ENCODE data around the gene CCDC83. TPM values are rescaled to one million over a fixed set of nuclear protein-coding genes. Genes with fewer than 3 reads are reported as not detected.

The CCDC83 gene
- total RNA-seq, 1 experiment from 2014 or later: not detected

GRCh38 chr11:85947431-85948272, 92.5 kb downstream of the CCDC83 start:
- CTCF ChIA-PET: no interaction called here
- TF ChIP-seq CTCF (conservative IDR thresholded peaks at IDR 0.05) (no peak), EZH2 (IDR thresholded peaks at IDR 0.05; ENCODE audit: low read depth) (no peak)
- no peaks in the 10 kb centered on the region for H3K36me3 ChIP-seq (ENCODE audit: low read depth)
- H4K20me1 ChIP-seq (ENCODE audit: insufficient read depth): no peaks in the 10 kb centered on the region
- no peaks in the 10 kb centered on the region for H3K9me2 ChIP-seq (ENCODE audit: insufficient read depth)
- intact Hi-C loops (cut with micrococcal nuclease; ENCODE audit: unreplicated experiment): loop anchor here (2.0 to 10.0 kb wide), 4 partner anchors 93 to 967 kb away; partner anchors contain the start of gene CCDC83
- peaks cover 26% of the 10 kb centered on the region for H3K4me1 ChIP-seq (replicated peaks; ENCODE audit: insufficient read depth)
- POLR2A ChIA-PET (ENCODE audit: unreplicated experiment): interaction anchor here (0.7 kb wide), 1 partner anchor 213 kb away, joined by 3 read pairs; no protein-coding TSS in a partner anchor
- H3K4me2 ChIP-seq: peak overlapping the region; percentile 23; the same call in 1 of the 2 replicates
- peak; percentile 38 to 86 for DNase-seq
- H2AFZ ChIP-seq: no peak overlapping the region
- H3K9me3 ChIP-seq (ENCODE audit: insufficient read depth, low read depth): peaks cover 10% of the 10 kb centered on the region; the same call in 1 of the 2 replicates
- H3K27ac ChIP-seq: peak overlapping the region; percentile 35; the same call in 1 of the 2 replicates
- no TSS peak for BruUV-seq (replicated peaks)
- H3K27me3 ChIP-seq (ENCODE audit: insufficient read depth, low read depth): no peaks in the 10 kb centered on the region
- H3F3A ChIP-seq (ENCODE audit: insufficient read depth, low read depth): peaks cover 12% of the 10 kb centered on the region; the same call in 1 of the 2 replicates
- no peaks in the 10 kb centered on the region for H3K79me2 ChIP-seq (ENCODE audit: low read depth)
- H3K4me3 ChIP-seq: no peak overlapping the region

GRCh38 chr11:85948884-85949283, 93.7 kb downstream of the CCDC83 start:
- Histone ChIP-seq H3K9me3 (ENCODE audit: insufficient read depth, low read depth) (peaks cover 10% of the 10 kb centered on the region; the same call in 1 of the 2 replicates), H3F3A (ENCODE audit: insufficient read depth, low read depth) (peaks cover 19% of the 10 kb centered on the region), H3K4me2 (peak overlapping the region; percentile 23; the same call in 1 of the 2 replicates), H3K79me2 (ENCODE audit: low read depth) (no peaks in the 10 kb centered on the region), H4K20me1 (ENCODE audit: insufficient read depth) (no peaks in the 10 kb centered on the region), H2AFZ (no peak overlapping the region), H3K27me3 (ENCODE audit: insufficient read depth, low read depth) (no peaks in the 10 kb centered on the region), H3K9me2 (ENCODE audit: insufficient read depth) (no peaks in the 10 kb centered on the region), H3K4me1 (replicated peaks; ENCODE audit: insufficient read depth) (peaks cover 26% of the 10 kb centered on the region), H3K27ac (peak overlapping the region; percentile 35), H3K36me3 (ENCODE audit: low read depth) (no peaks in the 10 kb centered on the region), H3K4me3 (no peak overlapping the region)
- ChIA-PET CTCF (no interaction called here), POLR2A (ENCODE audit: unreplicated experiment) (no interaction called here)
- BruUV-seq (replicated peaks): no TSS peak
- intact Hi-C loops (cut with micrococcal nuclease; ENCODE audit: unreplicated experiment): loop anchor here (2.0 to 10.0 kb wide), 4 partner anchors 94 to 966 kb away; partner anchors contain the start of gene CCDC83
- TF ChIP-seq EZH2 (IDR thresholded peaks at IDR 0.05; ENCODE audit: low read depth): no peak
- no peak for TF ChIP-seq CTCF (conservative IDR thresholded peaks at IDR 0.05)
- DNase-seq: peak; percentile 44 to 74

- intact Hi-C loops (cut with micrococcal nuclease; ENCODE audit: unreplicated experiment): loop anchor here (2.0 to 10.0 kb wide), 4 partner anchors 95 to 965 kb away; partner anchors contain the start of gene CCDC83
- POLR2A ChIA-PET (ENCODE audit: unreplicated experiment): no interaction called here
Observed at GRCh38 chr11:85949798-85950197, 94.6 kb downstream of the CCDC83 start.

More at GRCh38 chr11:85949798-85950197, 94.6 kb downstream of the CCDC83 start:
- Histone ChIP-seq H3K9me3 (ENCODE audit: insufficient read depth, low read depth) (peaks cover 10% of the 10 kb centered on the region; the same call in 1 of the 2 replicates), H3K27me3 (ENCODE audit: insufficient read depth, low read depth) (no peaks in the 10 kb centered on the region), H3K36me3 (ENCODE audit: low read depth) (no peaks in the 10 kb centered on the region; the same call in 1 of the 2 replicates), H3F3A (ENCODE audit: insufficient read depth, low read depth) (peaks cover 23% of the 10 kb centered on the region), H2AFZ (no peak overlapping the region), H3K79me2 (ENCODE audit: low read depth) (no peaks in the 10 kb centered on the region), H3K4me2 (no peak overlapping the region), H3K27ac (no peak overlapping the region), H3K9me2 (ENCODE audit: insufficient read depth) (no peaks in the 10 kb centered on the region), H3K4me3 (no peak overlapping the region), H4K20me1 (ENCODE audit: insufficient read depth) (no peaks in the 10 kb centered on the region), H3K4me1 (replicated peaks; ENCODE audit: insufficient read depth) (peaks cover 26% of the 10 kb centered on the region)
- no TSS peak for BruUV-seq (replicated peaks)
- CTCF ChIA-PET: no interaction called here
- TF ChIP-seq CTCF (conservative IDR thresholded peaks at IDR 0.05) (no peak), EZH2 (IDR thresholded peaks at IDR 0.05; ENCODE audit: low read depth) (no peak)
- DNase-seq: no peak

All from PC-9 (cell line).